MM.1S (cell line): Measurements from ENCODE around the gene MDH1.
"Not testable (repeated sequence)": the region's sequence is repeated elsewhere in the genome, so short reads cannot be mapped to it uniquely, and the experiment has no call there.

ENCODE experiments used
- DNase-seq: peaks from one replicate; pipeline ENCODE4 v3.0.0-alpha.2; 2015
- H2AFZ ChIP-seq: fragments of 300-600 bp; sonication (generic); 2 replicates; pipeline ENCODE4 v1.6.0; 2016; ENCODE audit warnings: antibody characterized with exemption, low read length
- H3F3A ChIP-seq: fragments of 300-600 bp; sonication (generic); 2 replicates; pipeline ENCODE4 v1.6.1; 2016; ENCODE audit warnings: mild to moderate bottlenecking, antibody characterized with exemption, low read length, moderate library complexity, mixed read lengths; ENCODE audit not compliant: insufficient read depth
- H3K27ac ChIP-seq: fragments of 300-600 bp; sonication (generic); 2 replicates; pipeline ENCODE4 v1.5.1; 2016; ENCODE audit warnings: mild to moderate bottlenecking, low read length
- H3K27me3 ChIP-seq: fragments of 300-600 bp; sonication (generic); replicated peaks from 2 replicates; pipeline ENCODE4 v1.6.0; 2016; ENCODE audit warnings: low read length; ENCODE audit not compliant: insufficient read depth
- H3K36me3 ChIP-seq: fragments of 300-600 bp; sonication (generic); replicated peaks from 2 replicates; pipeline ENCODE4 v1.6.1; 2016; ENCODE audit warnings: mild to moderate bottlenecking, low read length, mixed read lengths; ENCODE audit not compliant: insufficient read depth
- H3K4me1 ChIP-seq: fragments of 300-600 bp; sonication (generic); 2 replicates; pipeline ENCODE4 v1.6.1; 2016; ENCODE audit warnings: low read length, mixed read lengths
- H3K4me2 ChIP-seq: fragments of 300-600 bp; sonication (generic); 2 replicates; pipeline ENCODE4 v1.6.0; 2016; ENCODE audit warnings: low read depth, low read length
- H3K4me3 ChIP-seq: fragments of 300-600 bp; sonication (generic); 2 replicates; pipeline ENCODE4 v1.5.1; 2016; ENCODE audit warnings: low read length, mixed read lengths
- H3K79me2 ChIP-seq: fragments of 300-600 bp; sonication (generic); 2 replicates; pipeline ENCODE4 v1.6.1; 2016; ENCODE audit warnings: mixed run types, low read length, mixed read lengths
- H3K9ac ChIP-seq: fragments of 300-600 bp; sonication (generic); 2 replicates; pipeline ENCODE4 v1.6.1; 2016; ENCODE audit warnings: low read length, mixed read lengths
- H3K9me2 ChIP-seq: fragments of 300-600 bp; sonication (generic); replicated peaks from 2 replicates; pipeline ENCODE4 v1.6.1; 2016; ENCODE audit warnings: mild to moderate bottlenecking, low read length, mixed read lengths; ENCODE audit not compliant: insufficient read depth
- H3K9me3 ChIP-seq: fragments of 300-600 bp; sonication (generic); replicated peaks from 2 replicates; pipeline ENCODE4 v1.6.1; 2016; ENCODE audit warnings: mild to moderate bottlenecking, low read length, mixed read lengths; ENCODE audit not compliant: insufficient read depth
- H4K20me1 ChIP-seq: fragments of 300-600 bp; sonication (generic); 2 replicates; pipeline ENCODE4 v1.6.1; 2016; ENCODE audit warnings: mild to moderate bottlenecking, low read length, moderate library complexity, mixed read lengths; ENCODE audit not compliant: insufficient read depth
- EZH2 ChIP-seq: fragments of 300-600 bp; sonication (generic); optimal IDR thresholded peaks from 2 replicates; pipeline ENCODE3; 2017; ENCODE audit warnings: low read depth, mild to moderate bottlenecking, antibody characterized with exemption, low read length, mixed read lengths
- EZH2phosphoT487 ChIP-seq: fragments of 300-600 bp; sonication (generic); IDR thresholded peaks from 2 replicates; pipeline ENCODE4 v1.6.1; 2018; ENCODE audit warnings: antibody characterized with exemption, low read length
- TF ChIP-seq, protein P1 (sequence below): fragments of 300-600 bp; sonication (generic); IDR thresholded peaks from 2 replicates; pipeline ENCODE4 v1.5.1; 2016; ENCODE audit warnings: antibody characterized with exemption, low read length, mixed read lengths

MDH1 gene

DNA sequence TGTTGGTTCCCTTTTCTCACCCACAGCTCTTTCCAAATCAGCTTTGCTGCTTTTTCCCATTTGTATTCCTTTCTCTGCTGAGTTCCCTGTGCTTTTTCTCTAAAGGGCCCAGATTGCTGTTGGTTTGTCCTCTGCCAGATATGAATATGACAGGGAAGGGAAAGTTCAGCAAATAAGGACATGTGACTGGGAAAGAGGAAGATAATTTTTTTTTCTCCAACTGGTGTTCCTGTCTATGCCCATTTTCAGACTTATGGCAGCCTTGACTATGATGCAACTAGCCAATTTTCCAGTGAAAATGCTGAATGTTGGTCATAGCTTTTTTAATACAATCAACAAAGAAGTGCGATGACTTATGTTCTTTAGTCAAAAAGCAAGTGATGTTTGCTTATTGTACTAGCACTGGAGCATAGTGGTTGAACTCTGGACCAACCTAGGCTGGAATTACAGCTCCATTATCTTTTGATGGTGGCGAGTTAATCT, 7.7 kb downstream of the MDH1 start:
- Histone ChIP-seq H3K4me1 (peaks cover 6% of the 10 kb centered on the region), H3K9ac (no peak overlapping the region), H4K20me1 (no peaks in the 10 kb centered on the region; the same call in 1 of the 2 replicates), H3K27ac (no peak overlapping the region), H3K4me3 (no peak overlapping the region), H2AFZ (no peak overlapping the region), H3K36me3 (peaks cover 24% of the 10 kb centered on the region; the same call in 1 of the 2 replicates), H3K4me2 (no peak overlapping the region), H3F3A (no peaks in the 10 kb centered on the region; the same call in 1 of the 2 replicates), H3K27me3 (no peaks in the 10 kb centered on the region), H3K79me2 (peaks cover 63% of the 10 kb centered on the region), H3K9me2 (no peaks in the 10 kb centered on the region), H3K9me3 (no peaks in the 10 kb centered on the region)
- DNase-seq = no peak
- no peak for TF ChIP-seq EZH2

DNA sequence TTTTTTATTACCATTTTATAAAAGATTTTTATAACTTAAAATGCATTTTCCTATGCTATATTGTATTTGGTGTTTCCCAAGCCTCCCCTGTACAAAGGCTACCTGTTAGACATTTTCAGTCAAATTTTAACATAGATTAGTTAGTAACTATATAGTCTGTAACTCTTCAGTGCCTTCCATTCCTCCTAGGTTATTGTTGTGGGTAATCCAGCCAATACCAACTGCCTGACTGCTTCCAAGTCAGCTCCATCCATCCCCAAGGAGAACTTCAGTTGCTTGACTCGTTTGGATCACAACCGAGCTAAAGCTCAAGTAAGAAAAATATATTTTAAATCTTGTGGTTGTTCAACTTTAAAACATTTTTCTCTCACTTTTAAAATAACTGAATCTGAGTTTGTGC, 10.2 kb downstream of the MDH1 start:
- Histone ChIP-seq H3K27ac (no peak overlapping the region), H4K20me1 (no peaks in the 10 kb centered on the region; the same call in 1 of the 2 replicates), H3K4me3 (no peak overlapping the region)

DNA sequence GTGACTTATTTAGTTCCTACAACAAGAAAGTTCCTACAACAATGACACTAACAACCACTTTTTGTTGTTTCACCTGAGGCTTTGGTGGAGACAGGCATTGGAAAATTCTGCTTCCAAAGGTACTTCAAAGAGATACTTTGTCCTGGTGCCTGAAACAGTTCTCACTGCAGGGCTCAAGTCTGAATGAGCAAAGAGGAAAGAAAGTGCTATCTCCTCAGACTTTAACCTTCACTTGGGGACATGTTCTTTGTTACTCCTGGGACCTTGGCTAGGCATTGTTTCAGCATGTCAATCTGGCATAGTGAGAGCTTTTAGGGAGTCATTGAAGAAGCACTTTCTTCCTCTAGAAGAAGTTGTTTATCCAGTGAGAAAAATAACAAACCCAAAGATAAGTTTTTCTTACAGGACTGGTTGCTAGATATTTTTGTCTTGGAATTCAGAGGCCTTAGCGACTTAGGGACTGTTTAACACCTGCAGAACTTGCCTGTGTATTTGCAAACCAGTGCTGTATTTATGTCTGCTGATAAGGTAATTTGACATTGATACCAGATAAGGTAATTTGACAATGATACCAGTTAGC, 12.2 kb downstream of the MDH1 start:
- no peak for DNase-seq
- Histone ChIP-seq H3K27me3 (no peaks in the 10 kb centered on the region), H3K79me2 (peaks cover 19% of the 10 kb centered on the region), H4K20me1 (no peaks in the 10 kb centered on the region), H3K27ac (no peak overlapping the region), H3K36me3 (peaks cover 26% of the 10 kb centered on the region; the same call in 1 of the 2 replicates), H2AFZ (no peak overlapping the region), H3K4me2 (no peak overlapping the region), H3K4me1 (no peaks in the 10 kb centered on the region), H3F3A (no peaks in the 10 kb centered on the region), H3K9me2 (no peaks in the 10 kb centered on the region), H3K9ac (no peak overlapping the region), H3K9me3 (no peaks in the 10 kb centered on the region), H3K4me3 (no peak overlapping the region)
- TF ChIP-seq, protein P1, sequence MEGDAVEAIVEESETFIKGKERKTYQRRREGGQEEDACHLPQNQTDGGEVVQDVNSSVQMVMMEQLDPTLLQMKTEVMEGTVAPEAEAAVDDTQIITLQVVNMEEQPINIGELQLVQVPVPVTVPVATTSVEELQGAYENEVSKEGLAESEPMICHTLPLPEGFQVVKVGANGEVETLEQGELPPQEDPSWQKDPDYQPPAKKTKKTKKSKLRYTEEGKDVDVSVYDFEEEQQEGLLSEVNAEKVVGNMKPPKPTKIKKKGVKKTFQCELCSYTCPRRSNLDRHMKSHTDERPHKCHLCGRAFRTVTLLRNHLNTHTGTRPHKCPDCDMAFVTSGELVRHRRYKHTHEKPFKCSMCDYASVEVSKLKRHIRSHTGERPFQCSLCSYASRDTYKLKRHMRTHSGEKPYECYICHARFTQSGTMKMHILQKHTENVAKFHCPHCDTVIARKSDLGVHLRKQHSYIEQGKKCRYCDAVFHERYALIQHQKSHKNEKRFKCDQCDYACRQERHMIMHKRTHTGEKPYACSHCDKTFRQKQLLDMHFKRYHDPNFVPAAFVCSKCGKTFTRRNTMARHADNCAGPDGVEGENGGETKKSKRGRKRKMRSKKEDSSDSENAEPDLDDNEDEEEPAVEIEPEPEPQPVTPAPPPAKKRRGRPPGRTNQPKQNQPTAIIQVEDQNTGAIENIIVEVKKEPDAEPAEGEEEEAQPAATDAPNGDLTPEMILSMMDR = no peak
- TF ChIP-seq EZH2 = no peak
- TF ChIP-seq EZH2phosphoT487 = no peak

More for the DNA sequence above, 10.2 kb downstream of the MDH1 start:
- DNase-seq = no peak
- peaks cover 38% of the 10 kb centered on the region for H3K79me2 ChIP-seq
- no peaks in the 10 kb centered on the region for H3F3A ChIP-seq
- H2AFZ ChIP-seq = no peak overlapping the region
- H3K36me3 ChIP-seq = peaks cover 21% of the 10 kb centered on the region; the same call in 1 of the 2 replicates
- no peak overlapping the region for H3K4me2 ChIP-seq
- no peaks in the 10 kb centered on the region for H3K9me2 ChIP-seq
- no peak overlapping the region for H3K9ac ChIP-seq
- no peaks in the 10 kb centered on the region for H3K4me1 ChIP-seq
- TF ChIP-seq EZH2phosphoT487 (no peak), EZH2 (no peak)
- TF ChIP-seq, protein P1 = no peak
- no peaks in the 10 kb centered on the region for H3K27me3 ChIP-seq
- no peaks in the 10 kb centered on the region for H3K9me3 ChIP-seq

DNA sequence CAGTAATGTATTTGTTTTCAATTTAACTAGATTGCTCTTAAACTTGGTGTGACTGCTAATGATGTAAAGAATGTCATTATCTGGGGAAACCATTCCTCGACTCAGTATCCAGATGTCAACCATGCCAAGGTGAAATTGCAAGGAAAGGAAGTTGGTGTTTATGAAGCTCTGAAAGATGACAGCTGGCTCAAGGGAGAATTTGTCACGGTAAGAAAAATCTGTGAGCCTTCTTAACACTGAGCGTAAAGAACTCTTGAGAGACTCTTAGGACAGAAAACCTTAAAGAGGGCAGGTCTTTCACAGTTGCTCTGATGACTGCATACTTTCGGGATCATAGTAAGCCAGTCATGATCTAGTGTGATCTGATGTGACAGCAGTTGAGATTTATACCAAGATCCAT, 15.9 kb downstream of the MDH1 start:
- Histone ChIP-seq H3K36me3 (peaks cover 21% of the 10 kb centered on the region; the same call in 1 of the 2 replicates), H3K4me1 (no peaks in the 10 kb centered on the region), H3K27ac (no peak overlapping the region), H3K9ac (no peak overlapping the region), H3K4me3 (no peak overlapping the region), H3K79me2 (no peaks in the 10 kb centered on the region), H3K9me2 (no peaks in the 10 kb centered on the region), H3F3A (no peaks in the 10 kb centered on the region; the same call in 1 of the 2 replicates), H3K4me2 (no peak overlapping the region), H3K9me3 (no peaks in the 10 kb centered on the region), H3K27me3 (no peaks in the 10 kb centered on the region), H4K20me1 (no peaks in the 10 kb centered on the region), H2AFZ (no peak overlapping the region)
- TF ChIP-seq EZH2 (no peak), EZH2phosphoT487 (no peak)
- TF ChIP-seq, protein P1 = no peak
- DNase-seq = no peak

DNA sequence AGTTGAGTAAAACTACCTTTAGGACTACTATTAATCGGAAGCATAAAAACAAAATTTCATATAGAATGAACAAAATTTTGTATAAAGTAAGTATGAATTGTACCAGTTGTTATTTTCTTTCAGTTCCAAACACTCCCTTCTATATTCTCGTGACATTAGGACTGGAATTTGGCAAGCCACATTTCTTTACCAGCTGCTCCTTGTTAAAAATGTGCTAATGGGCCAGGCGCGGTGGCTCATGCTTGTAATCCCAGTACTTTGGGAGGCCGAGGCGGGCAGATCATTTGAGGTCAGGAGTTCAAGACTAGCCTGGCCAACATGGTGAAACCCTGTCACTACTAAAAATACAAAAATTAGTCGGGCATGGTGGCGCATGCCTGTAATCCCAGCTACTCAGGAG, 20.1 kb downstream of the MDH1 start:
- H3K27ac ChIP-seq, DNase-seq: not testable (repeated sequence)

More for the DNA sequence above, 20.1 kb downstream of the MDH1 start:
- H3K9me3 ChIP-seq, H3K9me2 ChIP-seq, H3F3A ChIP-seq, H3K4me1 ChIP-seq, H3K27me3 ChIP-seq, H3K4me2 ChIP-seq, H4K20me1 ChIP-seq, H3K9ac ChIP-seq, H3K4me3 ChIP-seq, H3K79me2 ChIP-seq, H2AFZ ChIP-seq: not testable (repeated sequence)
- peaks cover 14% of the 10 kb centered on the region; the same call in 1 of the 2 replicates for H3K36me3 ChIP-seq
